Activated CD8-positive, alpha-beta memory T cell treated with anti-CD3 and anti-CD28 coated beads for 36 hours (primary cell): Measurements from ENCODE around the gene DNAH17. TPM values are rescaled to one million over a fixed set of nuclear protein-coding genes. Genes with fewer than 3 reads are reported as not detected.
"Not testable (repeated sequence)": the region's sequence is repeated elsewhere in the genome, so short reads cannot be mapped to it uniquely, and the experiment has no call there.

Experiments
- CTCF ChIA-PET: fragments of 350-600 bp; sonication (Branson Sonifier 250); formaldehyde crosslinking; loops from one replicate; lab custom pipeline; 2021; ENCODE audit warnings: antibody characterized with exemption; lab: Charles Lee
- POLR2A ChIA-PET: fragments of 350-600 bp; sonication (Branson Sonifier 250); formaldehyde crosslinking; loops from one replicate; lab custom pipeline; 2021; ENCODE audit warnings: antibody characterized with exemption; lab: Charles Lee
- total RNA-seq, 2 experiments: library from RNA; stranded (reverse); gene quantifications; one replicate each; pipeline ENCODE4 v1.2.3, GENCODE V29; 2021

DNAH17 gene
- total RNA-seq, 2 experiments from 2014 or later = 0.08 to 0.10 TPM

DNA sequence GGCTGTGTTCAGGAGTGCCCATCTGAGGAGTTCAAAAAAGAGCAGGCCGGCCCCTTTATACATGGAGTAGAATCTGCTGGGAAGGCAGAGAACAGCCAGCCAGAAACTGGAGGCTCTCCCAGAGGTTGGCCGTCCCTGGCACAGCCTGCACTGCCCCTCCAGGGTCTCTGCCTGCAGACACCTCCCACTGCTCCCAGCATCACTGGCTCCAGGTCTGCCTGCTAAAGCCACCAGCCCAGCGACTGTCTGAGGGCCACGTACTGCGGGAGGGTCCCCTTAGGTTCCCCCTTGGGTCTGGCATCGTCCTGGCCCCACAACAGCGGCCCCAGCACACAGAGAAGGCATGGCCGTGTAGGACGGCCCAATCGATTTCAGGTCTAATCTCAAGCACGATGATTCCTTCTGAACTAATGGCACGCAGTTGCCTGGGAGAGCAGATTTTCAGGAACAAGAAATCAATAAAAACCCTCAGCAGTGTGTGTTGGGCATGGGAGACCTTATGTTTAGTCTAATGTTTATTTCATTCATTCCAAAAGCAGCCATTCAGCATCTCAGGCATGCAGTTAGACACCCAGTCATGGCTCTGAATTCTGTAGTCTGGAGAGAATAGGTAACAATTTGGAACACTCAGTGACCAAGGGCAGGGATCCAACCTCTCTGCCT lies 103.1 kb downstream of the DNAH17 start:
- POLR2A ChIA-PET = no interaction called here

DNA sequence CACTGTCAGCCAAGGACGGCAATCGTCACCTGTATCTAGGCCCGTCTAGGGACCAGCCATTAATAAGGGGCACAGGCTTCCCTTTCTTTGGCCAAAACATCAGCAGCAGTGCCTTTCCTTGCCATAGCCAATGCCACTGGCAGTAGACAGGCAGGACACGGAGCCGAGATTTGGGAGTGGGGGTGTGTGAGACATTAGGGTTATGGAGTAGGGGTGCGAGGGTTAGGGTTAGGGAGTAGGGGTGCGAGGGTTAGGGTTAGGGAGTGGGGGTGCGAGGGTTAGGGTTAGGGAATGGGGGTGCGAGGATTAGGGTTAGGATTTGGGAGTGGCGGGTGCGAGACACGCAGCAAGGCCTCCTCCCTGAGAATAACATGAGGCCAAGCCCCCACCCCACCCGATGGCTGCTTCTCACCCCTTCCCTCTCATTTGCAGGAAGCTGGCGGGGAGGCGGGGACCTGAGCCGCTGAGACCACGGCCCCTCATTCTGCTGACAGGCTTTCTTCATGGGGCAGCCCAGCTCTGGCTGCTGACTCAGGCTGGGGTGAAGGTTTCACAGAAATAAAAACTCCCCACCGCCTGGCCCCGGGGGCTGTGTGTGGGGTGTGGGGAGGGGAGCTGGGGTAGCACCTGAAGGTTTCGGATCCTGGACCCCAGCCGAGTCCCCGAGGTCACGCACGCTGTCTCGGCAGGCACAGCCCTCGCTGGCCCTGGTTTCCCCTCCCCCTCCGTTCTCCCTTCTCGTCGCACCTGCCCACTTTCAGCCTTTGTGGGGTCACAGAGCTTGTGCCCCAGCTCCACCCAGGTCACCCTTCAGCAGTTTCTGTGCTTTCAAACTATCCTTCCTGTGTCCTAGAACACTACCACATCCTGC lies 104.9 kb downstream of the DNAH17 start:
- ChIA-PET POLR2A (no interaction called here), CTCF (no interaction called here)

More for the DNA sequence above, 103.1 kb downstream of the DNAH17 start:
- CTCF ChIA-PET = no interaction called here

DNA sequence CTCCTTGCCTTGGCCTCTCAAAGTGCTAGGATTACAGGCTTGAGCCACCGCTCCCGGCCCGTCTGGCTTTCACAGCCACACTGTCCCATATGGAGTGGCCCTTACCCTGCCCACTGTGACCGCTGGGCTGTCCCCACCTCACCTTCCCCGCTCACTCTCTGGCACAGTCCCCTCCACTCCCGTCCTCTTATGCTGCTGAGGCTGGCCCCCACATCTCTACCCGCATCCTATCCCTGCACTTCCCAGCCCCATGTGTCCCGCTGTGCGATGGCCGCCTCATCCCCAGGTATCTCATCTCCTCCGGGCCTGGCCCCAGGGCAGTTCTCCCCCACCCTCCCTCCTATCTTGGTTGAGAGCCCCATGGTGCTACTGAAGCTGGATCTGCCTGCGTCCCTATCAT lies 105.6 kb downstream of the DNAH17 start:
- ChIA-PET CTCF (no interaction called here), POLR2A (no interaction called here)

DNA sequence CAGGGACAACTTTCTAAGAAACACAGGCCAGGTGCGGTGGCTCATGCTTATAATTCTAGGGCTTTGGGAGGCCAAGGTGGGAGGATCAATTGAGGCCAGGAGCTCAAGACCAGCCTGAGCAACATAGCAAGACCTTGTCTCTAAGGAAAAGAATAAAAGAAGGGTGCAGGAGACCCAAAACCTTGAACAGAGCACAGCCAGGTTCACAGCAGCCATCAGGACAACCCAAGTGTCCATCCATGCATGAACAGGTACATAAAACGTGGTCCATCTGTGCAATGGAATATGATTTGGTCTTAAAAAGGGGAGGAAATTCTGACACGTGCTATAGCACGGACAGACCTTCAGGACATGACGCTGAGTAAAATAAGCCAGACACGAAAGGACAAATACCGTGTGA lies 107.8 kb downstream of the DNAH17 start:
- POLR2A ChIA-PET = no interaction called here
- CTCF ChIA-PET = interaction anchor here (0.5 kb wide), 1 partner anchor 180 kb away, joined by 3 read pairs; no protein-coding TSS in a partner anchor

DNA sequence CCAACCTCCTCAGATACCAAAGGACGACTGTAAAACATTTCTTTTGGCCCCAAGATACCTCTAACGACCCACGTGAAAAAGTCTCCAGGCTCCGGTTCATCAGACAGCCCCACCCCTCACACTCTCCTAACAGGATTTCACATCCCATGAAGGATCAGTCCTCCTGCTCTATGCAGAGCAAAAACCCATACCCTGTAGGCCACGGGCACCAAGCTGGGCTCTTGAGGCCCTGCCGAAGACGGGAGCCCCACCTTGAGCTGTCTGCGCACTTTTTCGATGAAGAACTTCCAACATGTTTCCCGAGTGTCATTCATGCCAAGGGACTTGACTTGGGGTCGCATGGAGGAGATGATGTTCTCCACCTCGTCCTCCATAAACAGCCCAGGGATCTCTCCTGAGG lies 108.8 kb downstream of the DNAH17 start:
- ChIA-PET CTCF (no interaction called here), POLR2A (no interaction called here)

DNA sequence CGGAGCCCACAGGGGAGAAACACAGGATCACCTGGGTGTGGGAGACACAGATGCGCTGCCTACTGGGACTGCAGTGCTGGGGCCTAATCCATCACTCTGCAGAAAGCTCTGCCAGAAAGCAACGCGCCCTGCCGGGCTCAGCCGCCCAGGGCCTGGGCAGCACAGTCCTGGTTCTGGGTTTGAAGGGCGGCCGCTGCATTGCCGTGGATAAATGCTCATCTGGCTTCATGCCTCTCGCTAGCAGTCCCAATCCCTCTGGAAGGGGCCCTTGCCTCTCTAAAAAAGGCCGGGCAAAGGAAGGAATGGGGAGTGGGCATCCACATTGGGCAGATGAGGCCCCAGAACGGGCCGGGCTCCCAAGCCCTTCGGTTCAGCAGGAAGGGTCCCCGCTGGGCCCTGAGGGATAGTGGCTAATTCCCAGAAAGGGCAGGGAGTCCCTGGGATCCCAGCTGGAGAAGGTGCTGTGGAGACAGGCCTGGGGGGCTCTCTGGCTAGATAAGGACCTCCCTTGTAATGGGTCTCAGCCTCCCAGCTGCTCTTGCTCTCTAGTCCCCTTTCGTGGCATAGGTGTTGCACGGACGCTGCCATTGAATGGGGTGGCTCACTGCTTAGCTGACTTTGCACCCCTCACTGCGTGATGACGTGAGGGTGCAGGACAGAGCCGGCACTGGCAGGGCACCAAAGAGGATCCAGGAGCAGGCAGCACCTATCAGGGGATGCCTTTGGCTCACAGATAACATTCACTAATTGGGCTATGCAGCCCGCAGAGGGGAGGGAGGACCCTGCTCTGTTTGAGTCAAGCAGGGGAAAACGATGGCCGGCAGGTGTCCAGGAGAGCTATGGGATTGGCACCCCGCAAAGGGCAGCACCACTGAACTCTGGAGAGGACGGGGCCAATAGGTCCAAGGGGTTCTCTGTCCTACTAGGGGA lies 110.1 kb downstream of the DNAH17 start:
- ChIA-PET POLR2A (no interaction called here), CTCF (no interaction called here)

DNA sequence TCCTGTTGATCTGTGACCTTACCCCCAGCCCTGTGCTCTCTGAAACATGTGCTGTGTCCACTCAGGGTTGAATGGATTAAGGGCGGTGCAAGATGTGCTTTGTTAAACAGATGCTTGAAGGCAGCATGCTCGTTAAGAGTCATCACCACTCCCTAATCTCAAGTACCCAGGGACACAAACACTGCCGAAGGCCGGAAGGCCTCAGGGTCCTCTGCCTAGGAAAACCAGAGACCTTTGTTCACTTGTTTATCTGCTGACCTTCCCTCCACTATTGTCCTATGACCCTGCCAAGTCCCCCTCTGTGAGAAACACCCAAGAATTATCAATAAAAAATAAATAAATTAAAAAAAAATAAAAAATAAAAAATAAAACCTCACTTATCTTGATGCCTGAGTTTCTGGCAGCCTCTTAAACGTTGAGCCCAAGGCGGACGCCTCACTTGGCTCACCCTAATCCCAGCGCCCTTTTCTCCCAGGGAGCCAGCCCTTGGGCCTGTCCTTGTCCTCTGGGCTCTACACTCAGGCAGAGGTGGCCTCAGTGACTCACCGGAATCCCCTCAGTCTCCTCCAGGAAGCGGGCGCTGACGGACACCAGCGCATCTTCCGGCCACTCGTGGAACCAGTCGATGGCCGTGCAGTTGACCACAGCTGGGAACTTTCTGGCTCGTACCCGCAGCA lies 110.9 kb downstream of the DNAH17 start:
- POLR2A ChIA-PET, CTCF ChIA-PET: not testable (repeated sequence)

DNA sequence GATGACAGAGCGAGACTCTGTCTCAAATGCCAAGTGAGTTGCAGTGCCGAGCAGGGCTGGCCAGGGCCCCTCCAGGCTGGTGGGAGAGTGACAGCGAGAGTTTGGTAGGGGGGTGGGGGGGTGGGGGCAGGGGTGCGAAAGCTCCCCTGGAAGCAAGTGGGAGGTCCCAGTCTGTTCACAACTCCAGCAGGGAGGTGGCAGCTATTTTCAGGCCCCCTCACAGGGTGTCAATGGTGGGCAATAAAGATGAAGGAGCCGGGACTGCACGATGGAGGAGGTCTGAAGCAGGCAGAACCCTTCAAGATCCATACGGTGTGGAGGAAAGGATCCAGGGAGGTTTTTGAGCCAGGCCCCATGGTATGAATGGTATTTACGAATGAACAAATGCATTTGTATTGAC lies 115.0 kb downstream of the DNAH17 start:
- CTCF ChIA-PET = no interaction called here
- POLR2A ChIA-PET = no interaction called here

DNA sequence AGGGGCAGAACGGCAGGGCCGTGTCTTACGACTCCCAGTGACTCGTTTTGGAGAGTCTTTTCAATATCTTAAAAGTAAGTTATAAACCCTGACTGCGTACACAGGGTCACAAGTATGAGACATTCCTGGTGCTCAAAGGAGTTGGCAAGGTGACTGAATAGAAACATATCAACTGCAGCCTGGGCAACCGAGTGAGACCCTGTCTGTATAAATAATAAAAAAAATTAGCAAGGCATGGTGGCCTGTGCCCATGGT lies 115.5 kb downstream of the DNAH17 start:
- POLR2A ChIA-PET = no interaction called here
- CTCF ChIA-PET = no interaction called here

DNA sequence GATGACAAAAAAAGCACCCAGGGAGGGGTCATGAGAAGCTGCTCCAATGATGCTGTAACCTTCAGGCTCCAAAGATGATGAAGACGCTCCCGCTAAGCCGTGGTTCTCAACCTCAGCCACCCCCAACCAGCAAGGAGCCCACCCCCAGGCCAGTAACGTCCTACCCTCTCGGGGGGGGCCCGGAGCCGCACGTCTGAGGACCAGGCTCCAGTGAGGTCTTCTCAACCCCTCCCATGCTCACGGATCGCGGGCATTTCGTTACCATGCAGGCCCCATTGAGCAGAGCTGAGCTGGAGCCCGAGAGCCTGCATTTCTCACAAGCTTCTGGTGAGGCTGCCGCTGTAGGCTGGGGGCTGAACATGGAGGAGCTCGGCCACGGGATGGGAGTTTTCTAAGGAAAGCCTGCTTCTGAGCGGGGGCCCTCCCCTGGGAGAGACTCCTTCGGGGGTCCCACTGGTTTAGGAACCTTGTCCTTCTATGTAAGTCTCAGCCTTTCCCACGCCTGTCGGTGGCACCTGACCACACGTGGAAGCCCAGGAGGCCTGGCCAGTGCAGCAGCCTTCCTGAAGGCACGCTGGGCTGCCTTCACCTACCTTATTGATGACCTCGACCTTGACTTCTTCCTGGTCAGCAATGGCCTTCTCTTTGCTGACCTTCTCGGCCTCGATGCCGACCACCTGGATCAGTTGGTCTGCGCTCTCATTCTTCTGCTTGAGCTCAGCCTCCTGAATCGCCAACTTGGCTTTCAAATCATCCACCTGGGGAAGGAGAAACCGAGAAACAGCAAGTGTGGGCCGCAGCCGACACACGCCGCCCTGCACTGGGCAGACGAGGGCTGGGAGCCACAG lies 116.0 kb downstream of the DNAH17 start:
- ChIA-PET CTCF (no interaction called here), POLR2A (no interaction called here)

DNA sequence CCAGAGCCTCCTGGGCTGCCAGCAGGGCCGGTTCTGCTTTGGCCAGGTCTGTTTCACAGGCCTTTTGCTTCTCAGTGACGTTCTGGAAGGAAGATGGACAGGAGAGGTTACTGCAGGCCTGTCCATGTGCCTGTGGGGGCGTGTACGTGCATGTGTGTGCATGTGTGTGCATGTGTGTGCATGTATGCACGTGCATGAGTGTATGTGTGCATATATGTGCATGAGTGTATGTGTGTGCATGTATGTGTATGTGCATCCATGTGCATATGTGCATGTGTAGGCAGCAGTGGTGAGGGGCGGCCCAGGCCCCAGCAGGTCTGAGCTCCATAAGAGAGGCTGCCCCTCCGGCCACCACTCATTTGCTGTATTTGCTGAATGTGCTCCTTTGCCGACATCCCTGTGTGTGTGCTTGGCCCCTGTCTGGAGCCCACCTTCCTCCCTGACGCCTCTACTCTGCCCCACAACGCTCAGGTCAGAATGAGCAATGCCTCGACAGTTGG lies 117.0 kb downstream of the DNAH17 start:
- ChIA-PET POLR2A (no interaction called here), CTCF (no interaction called here)

DNA sequence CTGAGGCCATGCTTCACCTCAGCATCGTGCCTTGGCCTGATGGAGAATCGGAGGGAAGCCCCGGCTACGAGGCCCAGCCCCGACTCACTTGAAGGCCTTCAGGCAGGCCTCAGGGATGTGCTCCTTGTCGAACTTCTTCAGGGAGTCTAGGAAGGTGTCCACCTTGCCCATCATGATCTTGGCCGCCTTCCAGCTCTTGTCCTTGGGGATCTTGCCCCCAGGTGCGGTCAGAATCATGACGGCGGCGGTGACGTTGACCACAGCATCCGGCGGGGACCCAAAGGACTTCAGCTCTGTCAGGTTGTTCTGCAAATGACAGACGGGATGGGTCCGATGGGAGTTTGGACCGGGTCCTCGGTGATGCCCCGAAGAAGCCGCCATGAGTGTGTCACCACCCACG lies 117.5 kb downstream of the DNAH17 start:
- CTCF ChIA-PET = interaction anchor here (0.6 to 0.7 kb wide), 2 partner anchors 13 to 82 kb away, joined by 3 to 5 read pairs; no protein-coding TSS in a partner anchor

DNA sequence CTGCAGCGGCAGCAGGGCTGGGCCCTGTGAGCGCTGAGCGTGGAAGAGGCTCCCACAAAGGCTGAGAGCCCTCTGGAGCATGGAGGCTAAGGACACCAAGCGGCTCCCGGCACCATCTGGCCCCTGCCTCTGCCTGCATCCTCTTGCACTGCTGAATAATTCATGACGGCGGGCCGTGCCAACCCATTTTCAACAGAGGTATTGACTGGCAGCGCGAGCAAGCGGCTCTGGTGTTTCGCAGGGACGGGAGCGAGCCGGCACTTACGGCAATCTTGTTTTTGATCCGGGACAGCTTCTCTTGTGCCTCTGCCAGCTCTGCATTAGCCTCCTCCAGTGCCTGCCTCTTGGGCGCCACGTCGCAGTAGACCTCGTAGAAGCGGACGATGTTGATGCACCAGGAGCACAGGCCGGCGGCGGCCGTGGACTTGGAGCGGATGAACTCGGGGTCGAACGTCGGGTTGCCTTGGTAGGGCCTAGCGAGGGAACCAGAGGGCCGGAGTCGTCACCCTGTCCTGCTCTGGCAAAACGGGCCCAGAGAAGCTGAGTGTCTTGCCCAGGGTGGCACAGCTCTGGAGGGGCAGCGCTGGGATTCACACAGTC lies 118.4 kb downstream of the DNAH17 start:
- POLR2A ChIA-PET = no interaction called here
- CTCF ChIA-PET = interaction anchor here (0.6 to 0.7 kb wide), 2 partner anchors 12 to 81 kb away, joined by 3 to 5 read pairs; no protein-coding TSS in a partner anchor

More for the DNA sequence above, 117.5 kb downstream of the DNAH17 start:
- POLR2A ChIA-PET = no interaction called here

DNA sequence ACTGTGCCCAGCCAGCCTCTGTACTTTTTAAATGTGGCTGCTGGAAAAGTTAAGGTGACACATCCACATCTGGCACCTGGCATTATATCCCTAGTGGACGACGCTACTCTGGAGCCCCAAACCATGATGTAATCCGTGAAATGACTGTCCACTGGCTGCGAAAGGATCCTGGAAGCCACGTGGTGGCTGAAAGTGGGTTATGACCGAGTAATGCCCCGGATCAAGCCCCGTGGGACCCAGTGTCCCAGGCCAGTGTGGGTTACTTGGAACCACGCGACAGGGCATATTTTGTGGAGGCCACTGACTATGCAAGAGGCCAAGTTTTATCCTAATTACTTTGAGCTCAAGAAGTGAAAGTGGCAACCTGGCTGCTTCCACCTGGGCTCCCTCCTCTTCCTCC lies 119.1 kb downstream of the DNAH17 start:
- POLR2A ChIA-PET = no interaction called here

DNA sequence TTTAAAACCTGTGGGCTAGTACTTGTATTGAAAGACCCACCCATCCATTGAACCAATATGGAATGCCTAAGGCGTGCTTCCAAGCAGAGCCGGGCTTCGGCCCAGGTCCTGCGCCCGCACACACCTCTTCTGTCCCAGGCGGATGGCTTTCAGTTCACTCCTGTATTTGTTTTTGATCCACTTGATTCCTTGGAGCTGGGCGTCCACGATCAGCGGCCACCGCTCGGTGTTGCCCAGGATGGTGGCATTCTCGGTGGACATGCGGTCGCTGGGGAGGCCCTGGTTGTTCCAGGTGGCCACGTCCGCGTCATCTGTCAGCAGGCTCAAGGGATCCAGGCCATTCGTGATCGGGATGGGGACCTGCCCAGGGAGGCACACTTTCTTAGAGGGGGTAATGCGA lies 122.8 kb downstream of the DNAH17 start:
- ChIA-PET POLR2A (no interaction called here), CTCF (interaction anchor here (1.0 kb wide), 1 partner anchor 14 kb away, joined by 3 read pairs; no protein-coding TSS in a partner anchor)

More for the DNA sequence above, 119.1 kb downstream of the DNAH17 start:
- CTCF ChIA-PET = no interaction called here

DNA sequence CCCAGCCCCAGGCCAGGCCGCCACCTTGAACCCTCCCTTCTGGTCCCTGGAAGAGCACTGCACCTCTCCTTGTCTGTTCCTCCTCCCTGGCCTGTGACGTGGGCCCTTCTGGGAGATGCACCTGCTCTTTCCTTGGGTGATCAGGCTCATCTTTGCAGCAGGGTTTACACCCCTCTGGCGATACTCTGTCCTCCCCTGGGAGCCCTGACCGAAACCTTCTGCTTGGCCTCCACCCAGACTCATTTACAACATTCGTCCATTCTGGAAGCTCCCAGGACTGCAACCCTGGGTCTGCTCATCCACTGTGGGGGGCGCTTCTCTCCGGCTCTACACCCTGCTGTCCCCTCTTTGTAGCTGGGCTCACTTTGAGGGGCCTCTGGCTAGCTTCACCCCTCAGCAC lies 125.4 kb downstream of the DNAH17 start:
- ChIA-PET POLR2A (no interaction called here), CTCF (no interaction called here)

DNA sequence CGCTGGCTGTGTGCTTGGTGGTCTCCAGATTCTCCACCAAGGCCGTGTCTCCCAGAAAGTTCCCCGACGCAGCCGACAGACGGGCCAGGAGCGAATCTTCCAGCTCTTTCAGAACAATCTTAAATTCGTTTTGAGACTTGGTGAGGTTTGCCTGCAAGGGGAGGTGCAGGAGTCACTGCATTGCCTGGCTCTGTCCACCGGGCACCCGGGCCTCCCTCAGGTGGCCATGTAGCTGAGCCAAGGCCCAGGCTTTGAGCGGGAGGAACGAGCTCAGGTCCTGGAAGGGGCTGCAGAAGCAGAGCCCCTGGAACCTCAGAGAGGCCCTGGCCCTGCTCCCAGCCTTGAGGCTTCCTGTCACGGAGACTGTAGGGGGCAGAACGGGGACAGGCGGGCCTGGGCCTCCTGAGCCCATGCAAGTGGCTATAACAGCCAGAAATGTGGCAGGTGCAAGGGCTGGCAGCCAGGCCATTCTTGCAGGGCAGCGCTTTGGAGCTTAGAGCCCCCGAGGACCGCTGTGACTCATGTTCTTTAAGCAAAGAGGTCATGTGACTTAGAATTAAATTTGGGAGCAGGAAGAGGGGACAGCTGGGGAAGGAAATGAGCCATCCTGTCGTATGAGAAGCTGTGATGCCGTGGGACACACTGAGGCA lies 126.4 kb downstream of the DNAH17 start:
- CTCF ChIA-PET = no interaction called here

More for the DNA sequence above, 126.4 kb downstream of the DNAH17 start:
- POLR2A ChIA-PET = no interaction called here
